ENCODE results near the gene DBR1. TPM values are rescaled to one million over a fixed set of nuclear protein-coding genes. Genes with fewer than 3 reads are reported as not detected.

The DBR1 gene
- total and polyA plus RNA-seq, 9 of the 15 experiments (the other 6 are each of a cell fraction or from before 2014, with no cell fraction given) = 2.7 to 14.1 (median 10.9) TPM

DNA sequence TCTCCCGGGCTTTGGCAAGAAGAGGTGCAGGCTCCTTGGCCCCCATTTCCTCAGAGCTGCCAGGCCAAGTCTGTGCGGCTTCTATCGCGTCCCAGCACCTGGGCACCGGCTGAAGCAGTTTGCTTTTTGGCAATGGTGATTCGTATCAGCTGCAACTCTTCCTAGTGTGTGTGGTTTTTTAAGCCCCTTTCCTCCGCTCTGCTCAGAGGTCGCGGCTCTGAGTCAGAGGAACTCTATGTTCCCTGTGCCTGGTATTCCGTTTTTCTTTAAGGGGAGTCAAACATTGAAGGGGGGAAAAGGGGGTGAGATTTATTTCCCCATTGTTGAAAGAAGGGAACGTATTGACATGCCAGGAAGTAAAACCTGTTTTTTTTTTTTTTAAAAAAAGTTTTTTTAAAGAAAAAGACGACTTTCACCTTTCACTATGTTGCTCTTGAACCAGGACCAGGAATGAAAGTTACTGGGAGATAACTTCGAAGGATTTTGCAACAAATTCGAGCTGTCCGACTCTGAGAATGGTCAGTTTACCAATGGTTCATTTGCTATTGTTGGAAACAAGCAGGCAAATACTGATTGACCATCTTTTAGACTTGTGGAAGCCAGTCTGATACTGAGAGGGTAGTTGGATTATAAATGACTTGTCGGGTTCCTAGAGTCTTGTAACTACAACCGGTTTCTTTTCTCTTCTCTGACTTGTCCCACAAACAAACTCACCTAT, 13.5 kb upstream of the DBR1 start (continued):
- TF ChIP-seq, protein P1, sequence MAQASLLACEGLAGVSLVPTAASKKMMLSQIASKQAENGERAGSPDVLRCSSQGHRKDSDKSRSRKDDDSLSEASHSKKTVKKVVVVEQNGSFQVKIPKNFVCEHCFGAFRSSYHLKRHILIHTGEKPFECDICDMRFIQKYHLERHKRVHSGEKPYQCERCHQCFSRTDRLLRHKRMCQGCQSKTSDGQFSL (CRISPR knock-in tag; IDR thresholded peaks at IDR 0.05) = no peak
- TF ChIP-seq, protein P1 (tag; IDR thresholded peaks at IDR 0.05) = no peak
- TF ChIP-seq LCOR (CRISPR knock-in tag; IDR thresholded peaks at IDR 0.05) = peak; percentile 77; the same call in 1 of the 2 replicates
- TF ChIP-seq NFYB (IDR thresholded peaks at IDR 0.05; ENCODE audit: extremely low read depth, insufficient read length) = no peak
- TF ChIP-seq, protein P2, sequence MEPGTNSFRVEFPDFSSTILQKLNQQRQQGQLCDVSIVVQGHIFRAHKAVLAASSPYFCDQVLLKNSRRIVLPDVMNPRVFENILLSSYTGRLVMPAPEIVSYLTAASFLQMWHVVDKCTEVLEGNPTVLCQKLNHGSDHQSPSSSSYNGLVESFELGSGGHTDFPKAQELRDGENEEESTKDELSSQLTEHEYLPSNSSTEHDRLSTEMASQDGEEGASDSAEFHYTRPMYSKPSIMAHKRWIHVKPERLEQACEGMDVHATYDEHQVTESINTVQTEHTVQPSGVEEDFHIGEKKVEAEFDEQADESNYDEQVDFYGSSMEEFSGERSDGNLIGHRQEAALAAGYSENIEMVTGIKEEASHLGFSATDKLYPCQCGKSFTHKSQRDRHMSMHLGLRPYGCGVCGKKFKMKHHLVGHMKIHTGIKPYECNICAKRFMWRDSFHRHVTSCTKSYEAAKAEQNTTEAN (CRISPR knock-in tag; IDR thresholded peaks at IDR 0.05) = no peak
- no peak for TF ChIP-seq HNRNPUL1 (IDR thresholded peaks at IDR 0.05; ENCODE audit: low read length)
- TF ChIP-seq, protein P3, sequence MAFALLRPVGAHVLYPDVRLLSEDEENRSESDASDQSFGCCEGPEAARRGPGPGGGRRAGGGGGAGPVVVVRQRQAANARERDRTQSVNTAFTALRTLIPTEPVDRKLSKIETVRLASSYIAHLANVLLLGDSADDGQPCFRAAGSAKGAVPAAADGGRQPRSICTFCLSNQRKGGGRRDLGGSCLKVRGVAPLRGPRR (CRISPR knock-in tag; IDR thresholded peaks at IDR 0.05) = no peak
- no peak for TF ChIP-seq ZNF282 (CRISPR knock-in tag; IDR thresholded peaks at IDR 0.05)
- TF ChIP-seq FOSL1 (tag; conservative IDR thresholded peaks at IDR 0.05) = peak; percentile 22
- TF ChIP-seq, protein P4, sequence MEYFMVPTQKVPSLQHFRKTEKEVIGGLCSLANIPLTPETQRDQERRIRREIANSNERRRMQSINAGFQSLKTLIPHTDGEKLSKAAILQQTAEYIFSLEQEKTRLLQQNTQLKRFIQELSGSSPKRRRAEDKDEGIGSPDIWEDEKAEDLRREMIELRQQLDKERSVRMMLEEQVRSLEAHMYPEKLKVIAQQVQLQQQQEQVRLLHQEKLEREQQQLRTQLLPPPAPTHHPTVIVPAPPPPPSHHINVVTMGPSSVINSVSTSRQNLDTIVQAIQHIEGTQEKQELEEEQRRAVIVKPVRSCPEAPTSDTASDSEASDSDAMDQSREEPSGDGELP (CRISPR knock-in tag; IDR thresholded peaks at IDR 0.05; ENCODE audit: borderline replicate concordance) = peak; percentile 56
- TF ChIP-seq NR2F6 (CRISPR knock-in tag; IDR thresholded peaks at IDR 0.05) = no peak
- TF ChIP-seq, protein P5, sequence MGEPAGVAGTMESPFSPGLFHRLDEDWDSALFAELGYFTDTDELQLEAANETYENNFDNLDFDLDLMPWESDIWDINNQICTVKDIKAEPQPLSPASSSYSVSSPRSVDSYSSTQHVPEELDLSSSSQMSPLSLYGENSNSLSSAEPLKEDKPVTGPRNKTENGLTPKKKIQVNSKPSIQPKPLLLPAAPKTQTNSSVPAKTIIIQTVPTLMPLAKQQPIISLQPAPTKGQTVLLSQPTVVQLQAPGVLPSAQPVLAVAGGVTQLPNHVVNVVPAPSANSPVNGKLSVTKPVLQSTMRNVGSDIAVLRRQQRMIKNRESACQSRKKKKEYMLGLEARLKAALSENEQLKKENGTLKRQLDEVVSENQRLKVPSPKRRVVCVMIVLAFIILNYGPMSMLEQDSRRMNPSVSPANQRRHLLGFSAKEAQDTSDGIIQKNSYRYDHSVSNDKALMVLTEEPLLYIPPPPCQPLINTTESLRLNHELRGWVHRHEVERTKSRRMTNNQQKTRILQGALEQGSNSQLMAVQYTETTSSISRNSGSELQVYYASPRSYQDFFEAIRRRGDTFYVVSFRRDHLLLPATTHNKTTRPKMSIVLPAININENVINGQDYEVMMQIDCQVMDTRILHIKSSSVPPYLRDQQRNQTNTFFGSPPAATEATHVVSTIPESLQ (CRISPR knock-in tag; IDR thresholded peaks at IDR 0.05) = no peak
- TF ChIP-seq NR2C2 (CRISPR knock-in tag; IDR thresholded peaks at IDR 0.05) = no peak
- no peak for TF ChIP-seq NR2C2 (tag; IDR thresholded peaks at IDR 0.05)
- TF ChIP-seq HMG20A (CRISPR knock-in tag; conservative IDR thresholded peaks at IDR 0.05) = no peak
- no peak for TF ChIP-seq ZNF766 (CRISPR knock-in tag; conservative IDR thresholded peaks at IDR 0.05)
- TF ChIP-seq ZNF253 (CRISPR knock-in tag; conservative IDR thresholded peaks at IDR 0.05) = no peak
- no peak for TF ChIP-seq NFE2 (IDR thresholded peaks at IDR 0.05; ENCODE audit: low read depth)
- TF ChIP-seq FOXJ3 (CRISPR knock-in tag; IDR thresholded peaks at IDR 0.05) = no peak
- TF ChIP-seq, protein P6, sequence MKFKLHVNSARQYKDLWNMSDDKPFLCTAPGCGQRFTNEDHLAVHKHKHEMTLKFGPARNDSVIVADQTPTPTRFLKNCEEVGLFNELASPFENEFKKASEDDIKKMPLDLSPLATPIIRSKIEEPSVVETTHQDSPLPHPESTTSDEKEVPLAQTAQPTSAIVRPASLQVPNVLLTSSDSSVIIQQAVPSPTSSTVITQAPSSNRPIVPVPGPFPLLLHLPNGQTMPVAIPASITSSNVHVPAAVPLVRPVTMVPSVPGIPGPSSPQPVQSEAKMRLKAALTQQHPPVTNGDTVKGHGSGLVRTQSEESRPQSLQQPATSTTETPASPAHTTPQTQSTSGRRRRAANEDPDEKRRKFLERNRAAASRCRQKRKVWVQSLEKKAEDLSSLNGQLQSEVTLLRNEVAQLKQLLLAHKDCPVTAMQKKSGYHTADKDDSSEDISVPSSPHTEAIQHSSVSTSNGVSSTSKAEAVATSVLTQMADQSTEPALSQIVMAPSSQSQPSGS (CRISPR knock-in tag; IDR thresholded peaks at IDR 0.05) = no peak
- TF ChIP-seq SP2 (IDR thresholded peaks at IDR 0.05; ENCODE audit: extremely low read depth, low read depth, low read length, poor library complexity, severe bottlenecking) = no peak
- no peak for TF ChIP-seq ZNF551 (CRISPR knock-in tag; IDR thresholded peaks at IDR 0.05)

All from K562 (cell line).